DND-41 (cell line): Measurements from ENCODE around the gene DLG2.

Experiments used
- ATAC-seq: fragments of 200-7000 bp; cut with Tn5 transposase; 3 replicates; pipeline ENCODE4 v1.9.1; 2021; ENCODE audit warnings: low read depth; ENCODE audit not compliant: insufficient read depth
- DNase-seq: peaks from one replicate; pipeline ENCODE4 v3.0.0-alpha.2; 2020
- H2AFZ ChIP-seq: 2 replicates; pipeline ENCODE4 v1.6.0; 2012; ENCODE audit warnings: low read depth, low read length
- H3K27ac ChIP-seq: 2 replicates; pipeline ENCODE4 v1.5.1; 2012; ENCODE audit warnings: low read length, inconsistent platforms
- H3K27me3 ChIP-seq: fragments of 200-600 bp; sonication (generic); 2 replicates; pipeline ENCODE4 v1.6.0; 2012; ENCODE audit warnings: low read length, mild to moderate bottlenecking, inconsistent platforms; ENCODE audit not compliant: insufficient read depth, poor library complexity
- H3K36me3 ChIP-seq: 2 replicates; pipeline ENCODE4 v1.5.1; 2012; ENCODE audit warnings: low read length, inconsistent platforms; ENCODE audit not compliant: insufficient read depth
- H3K4me1 ChIP-seq: 2 replicates; pipeline ENCODE4 v1.5.1; 2012; ENCODE audit warnings: mild to moderate bottlenecking, low read length; ENCODE audit not compliant: insufficient read depth
- H3K4me2 ChIP-seq: 2 replicates; pipeline ENCODE4 v1.6.0; 2012; ENCODE audit warnings: mild to moderate bottlenecking, moderate library complexity, low read length, inconsistent platforms; ENCODE audit not compliant: insufficient read depth
- H3K4me3 ChIP-seq, 2 experiments: fragments of 200-600 bp in 1 of 2; shearing (Covaris generic) in 1 of 2; 2 replicates each; pipeline ENCODE4 v1.5.1; 2012 to 2016; ENCODE audit warnings: inconsistent platforms in 2 of 2, low read length in 2 of 2, mild to moderate bottlenecking in 2 of 2, low read depth in 1 of 2, moderate library complexity in 1 of 2
- H3K79me2 ChIP-seq: 2 replicates; pipeline ENCODE4 v1.6.0; 2012; ENCODE audit warnings: low read length, inconsistent platforms; ENCODE audit not compliant: insufficient read depth
- H3K9ac ChIP-seq: 2 replicates; pipeline ENCODE4 v1.6.0; 2012; ENCODE audit warnings: low read depth, mild to moderate bottlenecking, inconsistent platforms, low read length, moderate library complexity
- H3K9me3 ChIP-seq: 2 replicates; pipeline ENCODE4 v1.5.1; 2012; ENCODE audit warnings: low read length, moderate library complexity, mild to moderate bottlenecking, inconsistent platforms; ENCODE audit not compliant: insufficient read depth, severe bottlenecking
- H4K20me1 ChIP-seq: 2 replicates; pipeline ENCODE4 v1.6.0; 2012; ENCODE audit warnings: low read length; ENCODE audit not compliant: insufficient read depth
- EZH2 ChIP-seq: IDR thresholded peaks from 3 replicates; pipeline ENCODE4 v1.6.1; 2012; ENCODE audit warnings: borderline replicate concordance, low read depth, mild to moderate bottlenecking, moderate library complexity, low read length, inconsistent platforms; ENCODE audit not compliant: severe bottlenecking
- TF ChIP-seq, protein P1 (sequence below): IDR thresholded peaks from 2 replicates; pipeline ENCODE4 v1.5.1; 2012; ENCODE audit warnings: borderline replicate concordance, low read length, moderate library complexity, mild to moderate bottlenecking; ENCODE audit not compliant: poor library complexity, severe bottlenecking; ENCODE audit errors: extremely low read depth

DLG2 gene

DNA sequence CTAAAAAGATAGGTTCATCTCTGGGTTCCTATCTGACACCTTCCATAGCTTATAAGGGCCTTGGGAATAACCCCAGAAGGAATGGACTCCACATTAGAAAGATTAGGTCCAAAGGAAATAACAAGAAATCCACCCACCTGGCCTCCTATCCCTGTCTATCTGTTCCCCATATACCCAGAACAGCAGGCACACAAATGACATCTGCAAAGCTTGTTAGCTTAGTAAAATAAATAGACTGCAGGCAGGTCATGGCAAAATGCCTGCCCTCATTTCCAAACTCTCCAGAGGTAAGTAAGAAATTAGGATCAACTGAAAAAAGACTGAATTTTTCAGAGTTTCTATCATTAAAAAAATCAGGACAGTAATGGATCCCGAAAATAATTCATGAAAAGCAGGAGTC is 489.5 kb downstream of the DLG2 start:
- DNase-seq: no peak
- H3K27ac ChIP-seq: no peak overlapping the region

GRCh38 chr11:85133636-85134035 is 493.5 kb downstream of the DLG2 start:
- no peaks in the 10 kb centered on the region for H3K9me3 ChIP-seq
- no peak overlapping the region for H3K9ac ChIP-seq
- no peak overlapping the region for H3K27ac ChIP-seq
- H3K4me2 ChIP-seq: no peak overlapping the region
- no peaks in the 10 kb centered on the region for H3K36me3 ChIP-seq
- no peak overlapping the region for H3K4me3 ChIP-seq
- DNase-seq (no peak), ATAC-seq (no peak)
- TF ChIP-seq EZH2: no peak
- TF ChIP-seq, protein P1, sequence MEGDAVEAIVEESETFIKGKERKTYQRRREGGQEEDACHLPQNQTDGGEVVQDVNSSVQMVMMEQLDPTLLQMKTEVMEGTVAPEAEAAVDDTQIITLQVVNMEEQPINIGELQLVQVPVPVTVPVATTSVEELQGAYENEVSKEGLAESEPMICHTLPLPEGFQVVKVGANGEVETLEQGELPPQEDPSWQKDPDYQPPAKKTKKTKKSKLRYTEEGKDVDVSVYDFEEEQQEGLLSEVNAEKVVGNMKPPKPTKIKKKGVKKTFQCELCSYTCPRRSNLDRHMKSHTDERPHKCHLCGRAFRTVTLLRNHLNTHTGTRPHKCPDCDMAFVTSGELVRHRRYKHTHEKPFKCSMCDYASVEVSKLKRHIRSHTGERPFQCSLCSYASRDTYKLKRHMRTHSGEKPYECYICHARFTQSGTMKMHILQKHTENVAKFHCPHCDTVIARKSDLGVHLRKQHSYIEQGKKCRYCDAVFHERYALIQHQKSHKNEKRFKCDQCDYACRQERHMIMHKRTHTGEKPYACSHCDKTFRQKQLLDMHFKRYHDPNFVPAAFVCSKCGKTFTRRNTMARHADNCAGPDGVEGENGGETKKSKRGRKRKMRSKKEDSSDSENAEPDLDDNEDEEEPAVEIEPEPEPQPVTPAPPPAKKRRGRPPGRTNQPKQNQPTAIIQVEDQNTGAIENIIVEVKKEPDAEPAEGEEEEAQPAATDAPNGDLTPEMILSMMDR: no peak
- H4K20me1 ChIP-seq: no peaks in the 10 kb centered on the region
- H3K79me2 ChIP-seq: no peaks in the 10 kb centered on the region
- no peaks in the 10 kb centered on the region for H3K4me1 ChIP-seq
- H3K27me3 ChIP-seq: no peaks in the 10 kb centered on the region
- no peak overlapping the region for H2AFZ ChIP-seq

More for the DNA sequence above, 489.5 kb downstream of the DLG2 start:
- Histone ChIP-seq H2AFZ (no peak overlapping the region), H3K27me3 (no peaks in the 10 kb centered on the region), H3K36me3 (no peaks in the 10 kb centered on the region), H3K4me1 (no peaks in the 10 kb centered on the region), H3K9ac (no peak overlapping the region), H4K20me1 (no peaks in the 10 kb centered on the region), H3K4me3 (no peak overlapping the region), H3K79me2 (no peaks in the 10 kb centered on the region), H3K9me3 (no peaks in the 10 kb centered on the region), H3K4me2 (no peak overlapping the region)
- ATAC-seq: no peak
- TF ChIP-seq, protein P1: no peak
- no peak for TF ChIP-seq EZH2

GRCh38 chr11:85132851-85133585 is 494.1 kb downstream of the DLG2 start:
- Histone ChIP-seq H3K9ac (no peak overlapping the region), H3K9me3 (no peaks in the 10 kb centered on the region), H3K27ac (no peak overlapping the region), H3K4me1 (no peaks in the 10 kb centered on the region), H3K27me3 (no peaks in the 10 kb centered on the region), H3K79me2 (no peaks in the 10 kb centered on the region), H3K4me2 (no peak overlapping the region), H4K20me1 (no peaks in the 10 kb centered on the region), H3K4me3 (no peak overlapping the region), H3K36me3 (no peaks in the 10 kb centered on the region), H2AFZ (no peak overlapping the region)
- ATAC-seq: no peak
- TF ChIP-seq, protein P1: no peak
- no peak for TF ChIP-seq EZH2
- no peak for DNase-seq
